Liver (tissue), 9 donors: Measurements from ENCODE around the gene AMZ1. TPM values are rescaled to one million over a fixed set of nuclear protein-coding genes. Genes with fewer than 3 reads are reported as not detected.

Experiments
- DNase-seq: peaks from one replicate; pipeline ENCODE4 v3.0.0-alpha.2; 2017; ENCODE audit warnings: low spot score
- H3K27ac ChIP-seq, 2 donors: one replicate each; pipeline ENCODE4 v1.7.0; 2013; ENCODE audit warnings: inconsistent platforms in 2 of 2, low read length in 2 of 2, control low read depth in 1 of 2, low read depth in 1 of 2, mild to moderate bottlenecking in 1 of 2
- H3K27me3 ChIP-seq, 4 donors: one replicate each; pipeline versions ENCODE4 v1.6.1 to v1.7.0; 2013; ENCODE audit warnings: low read length in 3 of 4, inconsistent platforms in 1 of 4, mild to moderate bottlenecking in 1 of 4, moderate library complexity in 1 of 4; ENCODE audit not compliant: control insufficient read depth in 4 of 4, insufficient read depth in 4 of 4
- H3K36me3 ChIP-seq, 4 donors: one replicate each; pipeline versions ENCODE4 v1.6.1 to v1.7.0; 2013; ENCODE audit warnings: low read length in 3 of 4, mild to moderate bottlenecking in 3 of 4, low read depth in 1 of 4, moderate library complexity in 1 of 4; ENCODE audit not compliant: control insufficient read depth in 4 of 4, insufficient read depth in 3 of 4
- H3K4me1 ChIP-seq, 4 donors: one replicate each; pipeline versions ENCODE4 v1.6.1 to v1.7.0; 2013; ENCODE audit warnings: low read length in 3 of 4, mild to moderate bottlenecking in 3 of 4, moderate library complexity in 1 of 4; ENCODE audit not compliant: control insufficient read depth in 4 of 4, insufficient read depth in 4 of 4
- H3K4me3 ChIP-seq, 3 donors: one replicate each; pipeline versions ENCODE4 v1.6.1 to v1.7.0; 2013; ENCODE audit warnings: low read length in 3 of 3, control low read depth in 1 of 3, low read depth in 1 of 3, mild to moderate bottlenecking in 1 of 3
- H3K9ac ChIP-seq, 2 donors: one replicate each; pipeline ENCODE4 v1.7.0; 2013; ENCODE audit warnings: low read length in 2 of 2, mild to moderate bottlenecking in 2 of 2, moderate library complexity in 2 of 2, control low read depth in 1 of 2, low read depth in 1 of 2
- H3K9me3 ChIP-seq, 4 donors: one replicate each; pipeline versions ENCODE4 v1.6.1 to v1.7.0; 2013; ENCODE audit warnings: low read length in 3 of 4; ENCODE audit not compliant: control insufficient read depth in 4 of 4
- FOXA1 ChIP-seq: IDR thresholded peaks from 2 replicates; pipeline ENCODE4 v1.6.1; 2016; ENCODE audit warnings: antibody characterized with exemption
- FOXA2 ChIP-seq: IDR thresholded peaks from 2 replicates; pipeline ENCODE4 v1.6.1; 2016; ENCODE audit warnings: antibody characterized with exemption
- HNF4A ChIP-seq, 2 donors: conservative IDR thresholded peaks; 2 replicates each; pipeline ENCODE4 v1.6.1; 2016; ENCODE audit warnings: antibody characterized with exemption in 2 of 2, mild to moderate bottlenecking in 2 of 2
- HNF4G ChIP-seq: IDR thresholded peaks from 2 replicates; pipeline ENCODE4 v1.6.1; 2016; ENCODE audit warnings: antibody characterized with exemption
- MAX ChIP-seq: IDR thresholded peaks from 2 replicates; pipeline ENCODE4 v1.6.1; 2016; ENCODE audit warnings: antibody characterized with exemption
- NR2F2 ChIP-seq: IDR thresholded peaks from 2 replicates; pipeline ENCODE4 v1.6.1; 2016; ENCODE audit warnings: antibody characterized with exemption
- RAD21 ChIP-seq, 2 donors: IDR thresholded peaks; 2 replicates each; pipeline ENCODE4 v1.6.1; 2016; ENCODE audit warnings: antibody characterized with exemption in 2 of 2, mild to moderate bottlenecking in 2 of 2
- SP1 ChIP-seq: IDR thresholded peaks from 2 replicates; pipeline ENCODE4 v1.6.1; 2018; ENCODE audit warnings: antibody characterized with exemption, mild to moderate bottlenecking
- YY1 ChIP-seq: IDR thresholded peaks from 2 replicates; pipeline ENCODE4 v1.6.1; 2016; ENCODE audit warnings: antibody characterized with exemption, mild to moderate bottlenecking
- WGBS: extraction: QIAGEN DNeasy Blood & Tissue Kit; methylation state at CpG from one replicate; pipeline ENCODE4 v1.1.7; 2013; 5-methylcytosine and 5-hydroxymethylcytosine counted together
- polyA plus RNA-seq, 2 donors: library from polyadenylated mRNA; stranded (reverse) in 1 of 2; unstranded in 1 of 2; fragments of 200-250 nt in 1 of 2; fragments of >200 nt in 1 of 2; fragmentation: Nextera tagmentation in 1 of 2; extraction: Ambion mirVana in 1 of 2; gene quantifications; one replicate each; pipeline versions ENCODE4 v1.2.1 to v1.2.3, GENCODE V29; 2013 to 2015
- total RNA-seq, 2 donors: library from RNA; depleted of rRNA; stranded (reverse); fragments of >200 nt; gene quantifications; one replicate each; pipeline ENCODE4 v1.2.3, GENCODE V29; 2014
- TF ChIP-seq, protein P1 (sequence below): IDR thresholded peaks from 2 replicates; pipeline ENCODE4 v1.6.1; 2016; ENCODE audit warnings: antibody characterized with exemption
- TF ChIP-seq, protein P2 (sequence below): IDR thresholded peaks from 2 replicates; pipeline ENCODE4 v1.6.1; 2016; ENCODE audit warnings: antibody characterized with exemption, mild to moderate bottlenecking
- donor health status: healthy.
- donor health status: healthy.
- donor health status: healthy.
- donor health status: healthy.
- donor health status: healthy.

Gene AMZ1
- total and polyA plus RNA-seq, 4 donors = 0.10 to 1.3 (median 1.1) TPM; not detected in 1

DNA sequence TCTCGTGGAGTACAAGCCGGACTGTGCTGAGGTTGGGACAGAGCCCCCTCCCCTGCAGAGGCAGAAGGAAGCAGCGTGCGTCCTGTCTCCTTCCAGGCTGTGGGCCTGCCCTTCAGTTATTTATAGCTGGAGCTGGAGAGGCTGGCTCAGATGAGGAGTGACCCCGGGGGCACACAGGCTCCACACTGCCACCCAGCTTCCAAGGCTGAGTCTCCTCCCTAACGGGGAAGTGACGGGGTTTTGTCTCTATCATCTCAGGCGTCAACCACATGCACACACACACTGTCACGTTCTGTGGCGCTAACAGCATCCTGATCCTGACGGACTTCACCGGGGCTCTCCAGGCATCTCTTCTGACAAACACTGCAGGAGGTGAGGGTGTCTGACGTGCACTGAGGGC lies 25.4 kb downstream of the AMZ1 start:
- Histone ChIP-seq H3K9ac (no peak overlapping the region), H3K36me3 (no peaks in the 10 kb centered on the region), H3K27me3 (no peaks in the 10 kb centered on the region), H3K27ac (no peak overlapping the region), H3K9me3 (no peaks in the 10 kb centered on the region), H3K4me1 (peaks cover 0 to 8% (median 3%) of the 10 kb centered on the region in 4 donors), H3K4me3 (no peak overlapping the region)
- DNase-seq = no peak
- WGBS = 69% methylated on average over 13 of the region's 13 CpGs
- TF ChIP-seq MAX = no peak
- peak; percentile 53 for TF ChIP-seq NR2F2
- TF ChIP-seq, protein P1, sequence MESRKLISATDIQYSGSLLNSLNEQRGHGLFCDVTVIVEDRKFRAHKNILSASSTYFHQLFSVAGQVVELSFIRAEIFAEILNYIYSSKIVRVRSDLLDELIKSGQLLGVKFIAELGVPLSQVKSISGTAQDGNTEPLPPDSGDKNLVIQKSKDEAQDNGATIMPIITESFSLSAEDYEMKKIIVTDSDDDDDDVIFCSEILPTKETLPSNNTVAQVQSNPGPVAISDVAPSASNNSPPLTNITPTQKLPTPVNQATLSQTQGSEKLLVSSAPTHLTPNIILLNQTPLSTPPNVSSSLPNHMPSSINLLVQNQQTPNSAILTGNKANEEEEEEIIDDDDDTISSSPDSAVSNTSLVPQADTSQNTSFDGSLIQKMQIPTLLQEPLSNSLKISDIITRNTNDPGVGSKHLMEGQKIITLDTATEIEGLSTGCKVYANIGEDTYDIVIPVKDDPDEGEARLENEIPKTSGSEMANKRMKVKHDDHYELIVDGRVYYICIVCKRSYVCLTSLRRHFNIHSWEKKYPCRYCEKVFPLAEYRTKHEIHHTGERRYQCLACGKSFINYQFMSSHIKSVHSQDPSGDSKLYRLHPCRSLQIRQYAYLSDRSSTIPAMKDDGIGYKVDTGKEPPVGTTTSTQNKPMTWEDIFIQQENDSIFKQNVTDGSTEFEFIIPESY = no peak
- no peak for TF ChIP-seq FOXA2
- TF ChIP-seq, protein P2, sequence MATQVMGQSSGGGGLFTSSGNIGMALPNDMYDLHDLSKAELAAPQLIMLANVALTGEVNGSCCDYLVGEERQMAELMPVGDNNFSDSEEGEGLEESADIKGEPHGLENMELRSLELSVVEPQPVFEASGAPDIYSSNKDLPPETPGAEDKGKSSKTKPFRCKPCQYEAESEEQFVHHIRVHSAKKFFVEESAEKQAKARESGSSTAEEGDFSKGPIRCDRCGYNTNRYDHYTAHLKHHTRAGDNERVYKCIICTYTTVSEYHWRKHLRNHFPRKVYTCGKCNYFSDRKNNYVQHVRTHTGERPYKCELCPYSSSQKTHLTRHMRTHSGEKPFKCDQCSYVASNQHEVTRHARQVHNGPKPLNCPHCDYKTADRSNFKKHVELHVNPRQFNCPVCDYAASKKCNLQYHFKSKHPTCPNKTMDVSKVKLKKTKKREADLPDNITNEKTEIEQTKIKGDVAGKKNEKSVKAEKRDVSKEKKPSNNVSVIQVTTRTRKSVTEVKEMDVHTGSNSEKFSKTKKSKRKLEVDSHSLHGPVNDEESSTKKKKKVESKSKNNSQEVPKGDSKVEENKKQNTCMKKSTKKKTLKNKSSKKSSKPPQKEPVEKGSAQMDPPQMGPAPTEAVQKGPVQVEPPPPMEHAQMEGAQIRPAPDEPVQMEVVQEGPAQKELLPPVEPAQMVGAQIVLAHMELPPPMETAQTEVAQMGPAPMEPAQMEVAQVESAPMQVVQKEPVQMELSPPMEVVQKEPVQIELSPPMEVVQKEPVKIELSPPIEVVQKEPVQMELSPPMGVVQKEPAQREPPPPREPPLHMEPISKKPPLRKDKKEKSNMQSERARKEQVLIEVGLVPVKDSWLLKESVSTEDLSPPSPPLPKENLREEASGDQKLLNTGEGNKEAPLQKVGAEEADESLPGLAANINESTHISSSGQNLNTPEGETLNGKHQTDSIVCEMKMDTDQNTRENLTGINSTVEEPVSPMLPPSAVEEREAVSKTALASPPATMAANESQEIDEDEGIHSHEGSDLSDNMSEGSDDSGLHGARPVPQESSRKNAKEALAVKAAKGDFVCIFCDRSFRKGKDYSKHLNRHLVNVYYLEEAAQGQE = no peak
- no peak for TF ChIP-seq FOXA1
- peak in 1 of 2 donors; percentile 24 for TF ChIP-seq RAD21 (IDR thresholded peaks at IDR 0.05)
- no peak for TF ChIP-seq HNF4A (conservative IDR thresholded peaks at IDR 0.05)
- TF ChIP-seq YY1 = no peak

DNA sequence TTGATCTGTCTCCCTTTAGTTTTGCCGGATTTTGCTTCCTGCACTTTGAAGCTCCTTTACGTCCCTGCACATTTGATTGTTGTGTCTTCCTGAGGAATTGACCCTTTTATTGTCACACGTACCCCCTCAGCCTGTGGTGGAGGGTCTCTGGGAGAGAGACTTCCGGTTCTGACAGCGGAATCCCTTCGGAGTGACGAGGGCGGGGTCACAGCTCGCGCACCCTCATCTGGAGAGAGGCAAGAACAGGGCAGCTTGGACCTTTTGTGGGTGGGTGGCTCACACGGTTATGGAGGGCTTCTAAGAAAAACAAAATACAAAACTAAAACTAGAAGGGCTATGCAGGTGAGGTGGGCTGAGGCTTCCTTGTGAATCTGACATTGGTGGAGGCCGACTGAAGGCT lies 26.0 kb downstream of the AMZ1 start:
- no peak for TF ChIP-seq FOXA2
- TF ChIP-seq RAD21 (IDR thresholded peaks at IDR 0.05) = no peak
- TF ChIP-seq FOXA1 = no peak
- TF ChIP-seq HNF4G = no peak
- TF ChIP-seq NR2F2 = no peak
- TF ChIP-seq SP1 = no peak
- TF ChIP-seq, protein P2 = no peak
- DNase-seq = no peak
- peaks cover 0 to 8% (median 3%) of the 10 kb centered on the region in 4 donors for H3K4me1 ChIP-seq

More for the DNA sequence above, 26.0 kb downstream of the AMZ1 start:
- Histone ChIP-seq H3K27ac (no peak overlapping the region), H3K9me3 (no peaks in the 10 kb centered on the region), H3K27me3 (no peaks in the 10 kb centered on the region), H3K9ac (no peak overlapping the region), H3K36me3 (no peaks in the 10 kb centered on the region), H3K4me3 (no peak overlapping the region)
- WGBS = 87% methylated on average over 12 of the region's 12 CpGs
